Measurements from ENCODE around the gene ZEB1. TPM values are rescaled to one million over a fixed set of nuclear protein-coding genes. Genes with fewer than 3 reads are reported as not detected.

The ZEB1 gene
- polyA plus RNA-seq, 1 donor from 2014 or later = 18.0 TPM

DNA sequence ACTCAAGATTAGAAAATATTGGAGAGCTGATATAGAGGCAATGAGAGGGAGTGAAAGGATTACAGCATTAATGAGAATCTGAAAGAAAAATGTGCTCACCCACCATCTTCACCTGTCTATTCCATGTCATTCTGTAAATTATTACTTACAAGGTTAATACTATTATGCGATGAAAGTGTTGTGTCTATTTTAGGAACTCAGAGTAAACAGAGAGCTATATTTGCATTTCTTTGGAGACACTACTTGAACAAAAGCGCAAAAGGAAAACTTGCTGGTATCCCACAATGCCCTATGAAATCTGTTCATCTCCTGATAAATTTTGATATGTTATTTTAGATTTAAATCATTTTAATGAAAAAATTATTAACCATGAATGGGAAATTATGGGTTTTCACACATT, 196.1 kb downstream of the ZEB1 start:
- Histone ChIP-seq H4K20me1 (ENCODE audit: insufficient read depth) (no peaks in the 10 kb centered on the region), H3F3A (ENCODE audit: insufficient read depth, low read length, poor library complexity, severe bottlenecking) (no peaks in the 10 kb centered on the region), H3K36me3 (ENCODE audit: insufficient read depth, low read length) (no peaks in the 10 kb centered on the region), H3K4me3 (ENCODE audit: low read length) (no peak overlapping the region), H3K4me2 (ENCODE audit: low read length) (no peak overlapping the region), H2AFZ (ENCODE audit: low read depth, low read length) (no peak overlapping the region), H3K79me2 (replicated peaks; ENCODE audit: insufficient read depth, low read length) (no peaks in the 10 kb centered on the region), H3K9me2 (ENCODE audit: insufficient read depth, low read length) (no peaks in the 10 kb centered on the region), H3K9ac (ENCODE audit: low read length) (no peak overlapping the region), H3K27ac (ENCODE audit: low read length) (no peak overlapping the region), H3K27me3 (ENCODE audit: insufficient read depth, low read depth, low read length) (no peaks in the 10 kb centered on the region), H3K9me3 (ENCODE audit: low read length) (no peaks in the 10 kb centered on the region)
- TF ChIP-seq REST (IDR thresholded peaks at IDR 0.05; ENCODE audit: borderline replicate concordance) (no peak), EP300 (conservative IDR thresholded peaks at IDR 0.05; ENCODE audit: poor library complexity, severe bottlenecking) (no peak), TAF1 (IDR thresholded peaks at IDR 0.05; ENCODE audit: low read depth) (no peak), EZH2 (IDR thresholded peaks at IDR 0.05; ENCODE audit: borderline replicate concordance, insufficient read depth, low read length, poor library complexity, severe bottlenecking) (no peak), RAD21 (conservative IDR thresholded peaks at IDR 0.05) (no peak), POLR2AphosphoS5 (IDR thresholded peaks at IDR 0.05) (no peak), MXI1 (conservative IDR thresholded peaks at IDR 0.05; ENCODE audit: poor library complexity, severe bottlenecking) (no peak), SMC3 (conservative IDR thresholded peaks at IDR 0.05; ENCODE audit: poor library complexity) (no peak)
- TF ChIP-seq, protein P1, sequence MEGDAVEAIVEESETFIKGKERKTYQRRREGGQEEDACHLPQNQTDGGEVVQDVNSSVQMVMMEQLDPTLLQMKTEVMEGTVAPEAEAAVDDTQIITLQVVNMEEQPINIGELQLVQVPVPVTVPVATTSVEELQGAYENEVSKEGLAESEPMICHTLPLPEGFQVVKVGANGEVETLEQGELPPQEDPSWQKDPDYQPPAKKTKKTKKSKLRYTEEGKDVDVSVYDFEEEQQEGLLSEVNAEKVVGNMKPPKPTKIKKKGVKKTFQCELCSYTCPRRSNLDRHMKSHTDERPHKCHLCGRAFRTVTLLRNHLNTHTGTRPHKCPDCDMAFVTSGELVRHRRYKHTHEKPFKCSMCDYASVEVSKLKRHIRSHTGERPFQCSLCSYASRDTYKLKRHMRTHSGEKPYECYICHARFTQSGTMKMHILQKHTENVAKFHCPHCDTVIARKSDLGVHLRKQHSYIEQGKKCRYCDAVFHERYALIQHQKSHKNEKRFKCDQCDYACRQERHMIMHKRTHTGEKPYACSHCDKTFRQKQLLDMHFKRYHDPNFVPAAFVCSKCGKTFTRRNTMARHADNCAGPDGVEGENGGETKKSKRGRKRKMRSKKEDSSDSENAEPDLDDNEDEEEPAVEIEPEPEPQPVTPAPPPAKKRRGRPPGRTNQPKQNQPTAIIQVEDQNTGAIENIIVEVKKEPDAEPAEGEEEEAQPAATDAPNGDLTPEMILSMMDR (IDR thresholded peaks at IDR 0.05; ENCODE audit: poor library complexity, severe bottlenecking) = no peak

DNA sequence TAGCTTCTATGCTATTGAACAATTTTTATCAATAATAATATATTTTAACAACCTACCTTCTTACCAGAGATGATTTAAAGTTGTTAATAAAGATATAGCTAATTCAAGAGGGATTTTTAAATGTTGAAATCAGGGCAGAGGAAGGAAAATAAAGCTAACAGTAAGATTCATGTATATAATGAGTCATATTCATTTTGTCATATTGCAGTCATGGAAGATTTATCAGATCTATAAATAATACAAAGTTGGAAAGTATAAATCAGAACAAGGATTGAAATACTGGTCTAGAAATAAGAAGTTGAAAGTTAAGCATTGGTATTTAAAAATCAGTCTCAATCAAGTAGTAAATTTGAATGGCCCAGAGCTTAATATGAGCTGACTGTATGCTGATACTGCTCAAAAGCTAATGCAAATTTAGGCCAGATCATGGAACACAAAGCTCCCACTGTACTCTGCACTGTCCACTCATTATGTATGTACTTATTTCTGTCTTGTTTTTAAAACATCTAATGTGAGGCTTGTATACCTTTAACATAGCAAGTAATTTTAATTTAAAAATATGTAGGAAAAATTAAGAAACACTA, 196.9 kb downstream of the ZEB1 start:
- Histone ChIP-seq H3K4me3 (ENCODE audit: low read length) (no peak overlapping the region), H3K4me2 (ENCODE audit: low read length) (no peak overlapping the region), H2AFZ (ENCODE audit: low read depth, low read length) (no peak overlapping the region), H3K36me3 (ENCODE audit: insufficient read depth, low read length) (no peaks in the 10 kb centered on the region), H3K27me3 (ENCODE audit: insufficient read depth, low read depth, low read length) (no peaks in the 10 kb centered on the region), H4K20me1 (ENCODE audit: insufficient read depth) (no peaks in the 10 kb centered on the region), H3F3A (ENCODE audit: insufficient read depth, low read length, poor library complexity, severe bottlenecking) (no peaks in the 10 kb centered on the region), H3K79me2 (replicated peaks; ENCODE audit: insufficient read depth, low read length) (no peaks in the 10 kb centered on the region), H3K9me3 (ENCODE audit: low read length) (no peaks in the 10 kb centered on the region), H3K9me2 (ENCODE audit: insufficient read depth, low read length) (no peaks in the 10 kb centered on the region), H3K9ac (ENCODE audit: low read length) (no peak overlapping the region), H3K27ac (ENCODE audit: low read length) (no peak overlapping the region)
- TF ChIP-seq MXI1 (conservative IDR thresholded peaks at IDR 0.05; ENCODE audit: poor library complexity, severe bottlenecking) (no peak), POLR2AphosphoS5 (IDR thresholded peaks at IDR 0.05) (no peak), EZH2 (IDR thresholded peaks at IDR 0.05; ENCODE audit: borderline replicate concordance, insufficient read depth, low read length, poor library complexity, severe bottlenecking) (no peak), RAD21 (conservative IDR thresholded peaks at IDR 0.05) (no peak), EP300 (conservative IDR thresholded peaks at IDR 0.05; ENCODE audit: poor library complexity, severe bottlenecking) (no peak), REST (IDR thresholded peaks at IDR 0.05; ENCODE audit: borderline replicate concordance) (no peak), TAF1 (IDR thresholded peaks at IDR 0.05; ENCODE audit: low read depth) (no peak), SMC3 (conservative IDR thresholded peaks at IDR 0.05; ENCODE audit: poor library complexity) (no peak)
- TF ChIP-seq, protein P1 (IDR thresholded peaks at IDR 0.05; ENCODE audit: poor library complexity, severe bottlenecking) = no peak

All from neural cell (in vitro differentiated cells).